IMR-90 (cell line): ENCODE results near the gene EPHB6. TPM values are rescaled to one million over a fixed set of nuclear protein-coding genes. Genes with fewer than 3 reads are reported as not detected.

Experiments used
- ATAC-seq: fragments of 200-7000 bp; cut with Tn5 transposase; 2 replicates; pipeline ENCODE4 v1.9.1; 2020; ENCODE audit warnings: low read depth, mild to moderate bottlenecking, moderate library complexity
- Bru-seq: library from RNA; stranded (reverse); fragments of 400-500 nt; gene quantifications from one replicate; lab custom pipeline; 2021; lab: Mats Ljungman, UMichigan
- BruChase-seq, 2 experiments: library from RNA; stranded (reverse); fragments of 400-500 nt; gene quantifications; one replicate each; lab custom pipeline; 2021; lab: Mats Ljungman, UMichigan
- BruUV-seq: library from RNA; stranded (reverse); fragments of 400-500 nt; replicated peaks from 2 replicates; lab custom pipeline; 2021; lab: Mats Ljungman, UMichigan
- CTCF ChIA-PET: fragments of 300-600 bp; formaldehyde crosslinking; extraction: SDS; loops from one replicate; lab custom pipeline; 2021; ENCODE audit warnings: antibody characterized with exemption; lab: Yijun Ruan, JAX
- POLR2A ChIA-PET: fragments of 300-600 bp; sonication (Branson Sonifier 250); formaldehyde crosslinking; loops from one replicate; lab custom pipeline; 2022; ENCODE audit warnings: antibody characterized with exemption; ENCODE audit not compliant: unreplicated experiment; lab: Charles Lee
- DNase-seq: peaks from one replicate; pipeline ENCODE4 v3.0.0; 2013
- H2AFZ ChIP-seq: replicated peaks from 2 replicates; pipeline ENCODE3; 2013; ENCODE audit warnings: low read length, mild to moderate bottlenecking; ENCODE audit not compliant: poor library complexity
- H2AK5ac ChIP-seq: 2 replicates; pipeline ENCODE4 v1.6.1; 2013; ENCODE audit warnings: low read depth, low read length, inconsistent platforms
- H2AK9ac ChIP-seq: replicated peaks from 2 replicates; pipeline ENCODE3; 2013; ENCODE audit warnings: mild to moderate bottlenecking, low read depth, low read length, moderate library complexity; ENCODE audit not compliant: poor library complexity
- H2BK120ac ChIP-seq: 2 replicates; pipeline ENCODE4 v1.6.1; 2013; ENCODE audit warnings: low read depth, low read length, inconsistent platforms
- H2BK15ac ChIP-seq: 3 replicates; pipeline ENCODE4 v1.6.1; 2013; ENCODE audit warnings: low read depth, low read length, inconsistent platforms
- H2BK20ac ChIP-seq: 2 replicates; pipeline ENCODE4 v1.6.1; 2013; ENCODE audit warnings: low read depth, mild to moderate bottlenecking, inconsistent platforms, low read length, moderate library complexity
- H2BK5ac ChIP-seq: 2 replicates; pipeline ENCODE4 v1.6.1; 2013; ENCODE audit warnings: mild to moderate bottlenecking, low read depth, low read length, inconsistent platforms; ENCODE audit not compliant: poor library complexity, severe bottlenecking
- H3K14ac ChIP-seq: replicated peaks from 2 replicates; pipeline ENCODE4 v1.6.1; 2013; ENCODE audit warnings: low read depth, low read length, inconsistent platforms
- H3K18ac ChIP-seq: 2 replicates; pipeline ENCODE4 v1.6.1; 2013; ENCODE audit warnings: low read depth, low read length, control low read depth
- H3K23ac ChIP-seq: 2 replicates; pipeline ENCODE4 v1.6.1; 2013; ENCODE audit warnings: low read depth, low read length, inconsistent platforms
- H3K27ac ChIP-seq: 2 replicates; pipeline ENCODE4 v1.5.1; 2013; ENCODE audit warnings: mild to moderate bottlenecking, control low read depth, low read length; ENCODE audit not compliant: insufficient read depth
- H3K27me3 ChIP-seq: 2 replicates; pipeline ENCODE4 v1.6.1; 2013; ENCODE audit warnings: low read length; ENCODE audit not compliant: control insufficient read depth, insufficient read depth
- H3K36me3 ChIP-seq: 2 replicates; pipeline ENCODE4 v1.6.1; 2013; ENCODE audit warnings: low read length, mixed read lengths; ENCODE audit not compliant: control insufficient read depth, insufficient read depth
- H3K4ac ChIP-seq: 2 replicates; pipeline ENCODE4 v1.6.1; 2013; ENCODE audit warnings: low read depth, low read length, inconsistent platforms
- H3K4me1 ChIP-seq: 2 replicates; pipeline ENCODE4 v1.6.1; 2013; ENCODE audit warnings: low read length, mixed read lengths; ENCODE audit not compliant: control insufficient read depth, insufficient read depth
- H3K4me2 ChIP-seq: 2 replicates; pipeline ENCODE4 v1.6.1; 2013; ENCODE audit warnings: low read depth, mild to moderate bottlenecking, control low read depth, low read length, moderate library complexity
- H3K4me3 ChIP-seq: 2 replicates; pipeline ENCODE4 v1.5.1; 2013; ENCODE audit warnings: low read depth, mild to moderate bottlenecking, control low read depth, low read length, moderate library complexity; ENCODE audit not compliant: insufficient read depth
- H3K56ac ChIP-seq: 2 replicates; pipeline ENCODE4 v1.6.1; 2013; ENCODE audit warnings: low read length, inconsistent platforms; ENCODE audit not compliant: insufficient read depth; ENCODE audit errors: extremely low read depth
- H3K79me1 ChIP-seq, 2 experiments: 2 replicates each; pipeline ENCODE4 v1.6.1; 2013; ENCODE audit warnings: low read length in 2 of 2, inconsistent platforms in 1 of 2, low read depth in 1 of 2
- H3K9ac ChIP-seq: 2 replicates; pipeline ENCODE4 v1.6.1; 2013; ENCODE audit warnings: low read depth, low read length, control low read depth
- H3K9me1 ChIP-seq: 2 replicates; pipeline ENCODE4 v1.6.1; 2013; ENCODE audit warnings: low read length, inconsistent platforms; ENCODE audit not compliant: insufficient read depth
- H3K9me3 ChIP-seq: 2 replicates; pipeline ENCODE4 v1.6.1; 2013; ENCODE audit warnings: low read length; ENCODE audit not compliant: control insufficient read depth, insufficient read depth
- H4K20me1 ChIP-seq: 2 replicates; pipeline ENCODE4 v1.6.1; 2013; ENCODE audit warnings: low read length, inconsistent platforms; ENCODE audit not compliant: insufficient read depth
- H4K5ac ChIP-seq: 2 replicates; pipeline ENCODE4 v1.6.1; 2013; ENCODE audit warnings: mild to moderate bottlenecking, low read depth, low read length, control low read depth
- H4K8ac ChIP-seq, 2 experiments: 2 replicates each; pipeline ENCODE4 v1.6.1; 2013; ENCODE audit warnings: low read depth in 2 of 2, low read length in 2 of 2, control low read depth in 1 of 2, inconsistent platforms in 1 of 2
- H4K91ac ChIP-seq: 2 replicates; pipeline ENCODE4 v1.6.1; 2013; ENCODE audit warnings: low read depth, low read length, inconsistent platforms; ENCODE audit not compliant: insufficient read depth
- BHLHE40 ChIP-seq: fragments of 150-350 bp; IDR thresholded peaks from 2 replicates; pipeline ENCODE4 v1.6.1; 2016; ENCODE audit warnings: mild to moderate bottlenecking, low read depth, low read length
- CEBPB ChIP-seq: IDR thresholded peaks from 2 replicates; pipeline ENCODE4 v1.6.1; 2012; ENCODE audit warnings: low read depth, low read length, improper control_type of control experiment
- CHD1 ChIP-seq: IDR thresholded peaks from 2 replicates; pipeline ENCODE4 v1.6.1; 2012; ENCODE audit warnings: low read depth, low read length, improper control_type of control experiment
- FOS ChIP-seq: fragments of 150-350 bp; IDR thresholded peaks from 2 replicates; pipeline ENCODE4 v1.6.1; 2016; ENCODE audit warnings: low read depth, low read length
- MAFK ChIP-seq: IDR thresholded peaks from 2 replicates; pipeline ENCODE4 v1.6.1; 2012; ENCODE audit warnings: low read depth, low read length, improper control_type of control experiment
- MAZ ChIP-seq: IDR thresholded peaks from 2 replicates; pipeline ENCODE4 v1.6.1; 2012; ENCODE audit warnings: low read depth, mild to moderate bottlenecking, low read length, improper control_type of control experiment, moderate library complexity, borderline replicate concordance
- MXI1 ChIP-seq: IDR thresholded peaks from 2 replicates; pipeline ENCODE4 v1.6.1; 2012; ENCODE audit warnings: low read depth, mild to moderate bottlenecking, low read length, moderate library complexity, borderline replicate concordance
- NFE2L2 ChIP-seq: fragments of 150-350 bp; IDR thresholded peaks from 2 replicates; pipeline ENCODE4 v1.6.1; 2016; ENCODE audit warnings: low read depth, mild to moderate bottlenecking, low read length
- RAD21 ChIP-seq: IDR thresholded peaks from 2 replicates; pipeline ENCODE4 v1.6.1; 2012; ENCODE audit warnings: low read length, improper control_type of control experiment
- RCOR1 ChIP-seq: IDR thresholded peaks from 2 replicates; pipeline ENCODE4 v1.6.1; 2012; ENCODE audit warnings: mild to moderate bottlenecking, low read length, improper control_type of control experiment; ENCODE audit not compliant: insufficient replicate concordance
- SMC3 ChIP-seq: fragments of 150-350 bp; IDR thresholded peaks from 2 replicates; pipeline ENCODE4 v1.6.1; 2016; ENCODE audit warnings: low read depth, mild to moderate bottlenecking, antibody characterized with exemption, low read length, moderate library complexity
- WGBS, 2 experiments: methylation state at CpG; one replicate each; pipeline versions ENCODE4 v1.1.5 to v1.1.7; 2013; ENCODE audit warnings: missing lambda C conversion rate in 2 of 2; ENCODE audit not compliant: insufficient read length in 1 of 2; ENCODE audit errors: extremely low coverage in 2 of 2; 5-methylcytosine and 5-hydroxymethylcytosine counted together
- dilution Hi-C: fragments of 300-500 bp; cut with HindIII; formaldehyde crosslinking; loops from one replicate; pipeline ENCODE4 v1.14.3; 2018; ENCODE audit warnings: low sequenced_read_pairs; ENCODE audit not compliant: unreplicated experiment
- in situ Hi-C: fragments of 300-500 bp; cut with MboI; formaldehyde crosslinking; loops from 3 replicates; pipeline ENCODE4 v1.14.3; 2019; ENCODE audit warnings: low sequenced_read_pairs, inconsistent platforms, mixed read lengths
- intact Hi-C: fragments of 100-400 bp; cut with micrococcal nuclease; formaldehyde crosslinking; loops from 2 replicates; pipeline ENCODE4 v1.10.0; 2022
- long read RNA-seq: library from polyadenylated mRNA; unstranded; transcript quantifications from one replicate; pipeline ENCODE4 v2.0.0, GENCODE V29; 2021; ENCODE audit not compliant: unreplicated experiment
- polyA plus RNA-seq, 3 experiments: library from polyadenylated mRNA; depleted of rRNA; stranded (reverse); fragments of >200 nt; gene quantifications; 2 replicates each; pipeline ENCODE4 v1.2.3, GENCODE V29; 2012; ENCODE audit warnings: low replicate concordance in 1 of 3
- total RNA-seq: library from RNA; depleted of rRNA; stranded (reverse); fragments of >200 nt; gene quantifications from 2 replicates; pipeline ENCODE4 v1.2.3, GENCODE V29; 2012; rRNA removed
- TF ChIP-seq, protein P1 (sequence below): fragments of 150-350 bp; IDR thresholded peaks from 2 replicates; pipeline ENCODE4 v1.6.1; 2017; ENCODE audit warnings: mild to moderate bottlenecking, antibody characterized with exemption, low read length, low read depth

EPHB6 gene, protein sequence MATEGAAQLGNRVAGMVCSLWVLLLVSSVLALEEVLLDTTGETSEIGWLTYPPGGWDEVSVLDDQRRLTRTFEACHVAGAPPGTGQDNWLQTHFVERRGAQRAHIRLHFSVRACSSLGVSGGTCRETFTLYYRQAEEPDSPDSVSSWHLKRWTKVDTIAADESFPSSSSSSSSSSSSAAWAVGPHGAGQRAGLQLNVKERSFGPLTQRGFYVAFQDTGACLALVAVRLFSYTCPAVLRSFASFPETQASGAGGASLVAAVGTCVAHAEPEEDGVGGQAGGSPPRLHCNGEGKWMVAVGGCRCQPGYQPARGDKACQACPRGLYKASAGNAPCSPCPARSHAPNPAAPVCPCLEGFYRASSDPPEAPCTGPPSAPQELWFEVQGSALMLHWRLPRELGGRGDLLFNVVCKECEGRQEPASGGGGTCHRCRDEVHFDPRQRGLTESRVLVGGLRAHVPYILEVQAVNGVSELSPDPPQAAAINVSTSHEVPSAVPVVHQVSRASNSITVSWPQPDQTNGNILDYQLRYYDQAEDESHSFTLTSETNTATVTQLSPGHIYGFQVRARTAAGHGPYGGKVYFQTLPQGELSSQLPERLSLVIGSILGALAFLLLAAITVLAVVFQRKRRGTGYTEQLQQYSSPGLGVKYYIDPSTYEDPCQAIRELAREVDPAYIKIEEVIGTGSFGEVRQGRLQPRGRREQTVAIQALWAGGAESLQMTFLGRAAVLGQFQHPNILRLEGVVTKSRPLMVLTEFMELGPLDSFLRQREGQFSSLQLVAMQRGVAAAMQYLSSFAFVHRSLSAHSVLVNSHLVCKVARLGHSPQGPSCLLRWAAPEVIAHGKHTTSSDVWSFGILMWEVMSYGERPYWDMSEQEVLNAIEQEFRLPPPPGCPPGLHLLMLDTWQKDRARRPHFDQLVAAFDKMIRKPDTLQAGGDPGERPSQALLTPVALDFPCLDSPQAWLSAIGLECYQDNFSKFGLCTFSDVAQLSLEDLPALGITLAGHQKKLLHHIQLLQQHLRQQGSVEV
- total RNA-seq (under 0.01 TPM in 2 replicates), polyA plus RNA-seq (2012; rRNA removed) (0.60 and 0.75 TPM in 2 replicates), Bru-seq, nascent RNA (percentile 9 among the genes with signal in this experiment), BruChase-seq, experiment 1, labeled RNA remaining after a 6-hour chase (percentile 8 among the genes with signal in this experiment), BruChase-seq, experiment 2, labeled RNA remaining after a 2-hour chase (percentile 11 among the genes with signal in this experiment)
- 0.45 and 0.99 TPM in 2 replicates for polyA plus RNA-seq (2012; cell fraction: cytosol; rRNA removed)
- polyA plus RNA-seq (2012; cell fraction: nucleus; rRNA removed; ENCODE audit: low replicate concordance), result 0.77 and 1.9 TPM in 2 replicates
- long read RNA-seq, result 0 reads

DNA sequence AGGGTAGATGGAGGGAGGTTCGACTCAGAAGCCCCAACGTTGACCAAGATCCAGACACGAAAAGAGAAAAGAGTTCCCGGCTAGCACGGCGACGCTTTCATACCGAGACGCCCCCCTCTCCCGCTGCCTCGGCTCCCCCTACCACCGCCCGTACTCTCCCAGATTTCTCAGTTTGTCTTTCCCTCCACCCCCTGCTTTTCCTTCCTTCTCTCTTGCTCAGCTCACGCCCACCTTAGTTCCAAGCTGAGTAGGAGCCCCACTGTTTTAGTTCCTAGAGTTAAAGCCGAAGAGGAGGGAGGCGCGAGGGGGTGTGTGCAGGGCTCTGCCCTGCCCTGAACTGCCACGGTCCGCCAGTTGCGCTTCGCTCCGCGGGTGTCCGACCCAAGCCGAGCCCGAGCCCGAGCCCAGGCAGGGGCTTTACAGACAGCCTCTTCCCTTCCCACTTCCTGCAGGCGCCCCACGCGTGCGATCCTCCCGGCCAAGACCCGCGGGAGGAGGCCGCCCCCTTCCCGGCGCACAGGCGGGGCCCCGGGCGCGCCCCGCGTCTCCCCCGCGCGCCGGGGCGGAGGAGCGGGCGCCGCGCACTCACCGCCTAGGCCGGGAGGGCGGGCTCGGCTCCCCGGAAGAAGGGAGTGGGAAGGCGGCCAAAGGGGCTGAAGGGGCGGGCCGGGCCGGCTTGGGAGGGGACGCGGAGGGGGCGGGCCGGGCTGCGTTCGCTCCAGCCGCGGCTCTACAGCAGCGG lies at the start of gene EPHB6:
Gene EPHB6, plus strand, starts transcription at position 705 of the 742 bp plus-strand sequence. CDS start 8,152 bp downstream, outside the sequence.
- Histone ChIP-seq H4K8ac (no peak within 1 kb of the TSS), H3K27ac (no peak within 1 kb of the TSS), H4K20me1 (no peaks in the 10 kb centered on the region), H2BK120ac (no peak within 1 kb of the TSS), H2BK20ac (no peak within 1 kb of the TSS), H3K14ac (no peak within 1 kb of the TSS), H3K9me3 (no peaks in the 10 kb centered on the region), H3K18ac (no peak within 1 kb of the TSS), H2AK5ac (no peak within 1 kb of the TSS), H2AFZ (peak within 1 kb of the TSS; percentile 94), H4K5ac (no peak within 1 kb of the TSS), H3K27me3 (peaks cover 13% of the 10 kb centered on the region), H3K79me1 (no peaks in the 10 kb centered on the region), H3K4me1 (no peaks in the 10 kb centered on the region), H3K4me3 (peak within 1 kb of the TSS; percentile 50), H3K9ac (peak within 1 kb of the TSS; percentile 51; the same call in 1 of the 2 replicates), H3K4me2 (peak within 1 kb of the TSS; percentile 84), H3K36me3 (no peaks in the 10 kb centered on the region), H2BK15ac (no peak within 1 kb of the TSS), H2BK5ac (no peak within 1 kb of the TSS), H3K4ac (no peak within 1 kb of the TSS; the same call in 1 of the 2 replicates), H3K23ac (no peak within 1 kb of the TSS), H3K56ac (peak within 1 kb of the TSS; percentile 40; the same call in 1 of the 2 replicates), H3K9me1 (no peaks in the 10 kb centered on the region), H4K91ac (no peak within 1 kb of the TSS), H2AK9ac (peak within 1 kb of the TSS; percentile 63)
- BruUV-seq, result no TSS peak
- dilution Hi-C loops, result no loop called here
- CTCF ChIA-PET, result no interaction called here
- ATAC-seq (peak; percentile 81), DNase-seq (peak; percentile 15)
- in situ Hi-C loops, result loop anchor here (10.0 kb wide), 1 partner anchor 360 kb away; no protein-coding TSS in a partner anchor
- intact Hi-C loops, result loop anchor here (1.0 kb wide), 2 partner anchors 149 to 361 kb away; no protein-coding TSS in a partner anchor
- 0% methylated on average over 16 of the region's 70 CpGs; no CpG with 5 or more reads in 1 of the 2 experiments for WGBS, 2 experiments
- POLR2A ChIA-PET, result no interaction called here
- TF ChIP-seq RCOR1, result no peak
- no peak for TF ChIP-seq SMC3
- TF ChIP-seq CEBPB, result no peak
- TF ChIP-seq NFE2L2, result no peak
- TF ChIP-seq, protein P1, sequence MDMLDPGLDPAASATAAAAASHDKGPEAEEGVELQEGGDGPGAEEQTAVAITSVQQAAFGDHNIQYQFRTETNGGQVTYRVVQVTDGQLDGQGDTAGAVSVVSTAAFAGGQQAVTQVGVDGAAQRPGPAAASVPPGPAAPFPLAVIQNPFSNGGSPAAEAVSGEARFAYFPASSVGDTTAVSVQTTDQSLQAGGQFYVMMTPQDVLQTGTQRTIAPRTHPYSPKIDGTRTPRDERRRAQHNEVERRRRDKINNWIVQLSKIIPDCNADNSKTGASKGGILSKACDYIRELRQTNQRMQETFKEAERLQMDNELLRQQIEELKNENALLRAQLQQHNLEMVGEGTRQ, result no peak
- no peak for TF ChIP-seq BHLHE40
- no peak for TF ChIP-seq RAD21
- TF ChIP-seq CHD1, result no peak
- TF ChIP-seq MAFK, result no peak
- TF ChIP-seq MXI1, result no peak
- TF ChIP-seq MAZ, result no peak
- TF ChIP-seq FOS, result no peak
